GM23338 (cell line): ENCODE measurements around the gene FHIT. TPM values are rescaled to one million over a fixed set of nuclear protein-coding genes. Genes with fewer than 3 reads are reported as not detected.

Experiments
- ATAC-seq: fragments of 200-7000 bp; cut with Tn5 transposase; 3 replicates; pipeline ENCODE4 v1.9.1; 2020
- DNase-seq: peaks from one replicate; pipeline ENCODE4 v3.0.0-alpha.2; 2015; ENCODE audit warnings: low spot score
- H2AFZ ChIP-seq: fragments of 200-600 bp; sonication (generic); 2 replicates; pipeline ENCODE4 v1.8.0; 2016; ENCODE audit warnings: antibody characterized with exemption, mild to moderate bottlenecking, moderate library complexity
- H3F3A ChIP-seq: fragments of 200-600 bp; sonication (generic); replicated peaks from 2 replicates; pipeline ENCODE4 v1.8.0; 2017; ENCODE audit warnings: antibody characterized with exemption, mixed run types, low read depth
- H3K27ac ChIP-seq: fragments of 200-600 bp; sonication (generic); 2 replicates; pipeline ENCODE4 v1.6.1; 2016; ENCODE audit warnings: low read depth
- H3K27me3 ChIP-seq: fragments of 200-600 bp; sonication (generic); 2 replicates; pipeline ENCODE4 v1.8.0; 2016; ENCODE audit warnings: mild to moderate bottlenecking, mixed run types, moderate library complexity; ENCODE audit not compliant: insufficient read depth
- H3K36me3 ChIP-seq: fragments of 200-600 bp; sonication (generic); 2 replicates; pipeline ENCODE4 v1.8.0; 2016; ENCODE audit warnings: mild to moderate bottlenecking; ENCODE audit not compliant: insufficient read depth
- H3K4me1 ChIP-seq: fragments of 200-600 bp; sonication (generic); 2 replicates; pipeline ENCODE4 v1.8.0; 2016; ENCODE audit warnings: mild to moderate bottlenecking, moderate library complexity; ENCODE audit not compliant: insufficient read depth
- H3K4me2 ChIP-seq: fragments of 200-600 bp; sonication (generic); 2 replicates; pipeline ENCODE4 v1.7.1; 2017; ENCODE audit warnings: mixed run types
- H3K4me3 ChIP-seq: fragments of 200-600 bp; sonication (generic); 2 replicates; pipeline ENCODE4 v1.6.1; 2016; ENCODE audit warnings: mixed run types
- H3K79me2 ChIP-seq: fragments of 200-600 bp; sonication (generic); replicated peaks from 2 replicates; pipeline ENCODE4 v1.8.0; 2017; ENCODE audit warnings: mild to moderate bottlenecking; ENCODE audit not compliant: insufficient read depth
- H3K9me2 ChIP-seq: fragments of 200-600 bp; sonication (generic); 2 replicates; pipeline ENCODE4 v1.8.0; 2017; ENCODE audit not compliant: insufficient read depth
- H4K20me1 ChIP-seq: fragments of 200-600 bp; sonication (generic); replicated peaks from 2 replicates; pipeline ENCODE4 v1.8.0; 2017; ENCODE audit warnings: mild to moderate bottlenecking; ENCODE audit not compliant: insufficient read depth
- H3K27ac Mint-ChIP-seq: 2 replicates; pipeline ENCODE4 v1.8.0; 2020; ENCODE audit warnings: inconsistent platforms, mild to moderate bottlenecking, moderate library complexity, mixed read lengths
- H3K27me3 Mint-ChIP-seq: 3 replicates; pipeline ENCODE4 v1.8.0; 2022; ENCODE audit warnings: low read depth, mild to moderate bottlenecking, moderate library complexity, mixed read lengths, inconsistent platforms; ENCODE audit not compliant: insufficient read depth, poor library complexity
- H3K36me3 Mint-ChIP-seq: 3 replicates; pipeline ENCODE4 v1.8.0; 2021; ENCODE audit warnings: low read depth, mild to moderate bottlenecking, inconsistent platforms, moderate library complexity, mixed read lengths
- H3K4me1 Mint-ChIP-seq: 3 replicates; pipeline ENCODE4 v1.8.0; 2020; ENCODE audit warnings: mild to moderate bottlenecking, inconsistent platforms, mixed read lengths
- H3K4me3 Mint-ChIP-seq: 3 replicates; pipeline ENCODE4 v1.8.0; 2021; ENCODE audit warnings: moderate library complexity, mild to moderate bottlenecking, inconsistent platforms, mixed read lengths
- H3K9me3 Mint-ChIP-seq: 3 replicates; pipeline ENCODE4 v1.8.0; 2020; ENCODE audit warnings: moderate library complexity, mild to moderate bottlenecking, inconsistent platforms, mixed read lengths
- CREB1 ChIP-seq: fragments of 250-450 bp; sonication (Bioruptor Pico); IDR thresholded peaks from 2 replicates; pipeline ENCODE4 v1.5.0; 2020; ENCODE audit warnings: low read depth, mild to moderate bottlenecking, moderate library complexity
- EZH2 ChIP-seq: fragments of 200-600 bp; sonication (generic); IDR thresholded peaks from one replicate; pipeline ENCODE4 v1.8.0; 2017; ENCODE audit warnings: antibody characterized with exemption, mild to moderate bottlenecking, low read depth; ENCODE audit not compliant: unreplicated experiment
- EZH2phosphoT487 ChIP-seq: fragments of 200-600 bp; sonication (generic); IDR thresholded peaks from one replicate; pipeline ENCODE4 v1.8.1; 2018; ENCODE audit warnings: antibody characterized with exemption; ENCODE audit not compliant: unreplicated experiment
- JUNB ChIP-seq: IDR thresholded peaks from one replicate; pipeline ENCODE4 v1.6.1; 2016; ENCODE audit warnings: antibody characterized with exemption; ENCODE audit not compliant: unreplicated experiment
- NANOG ChIP-seq: IDR thresholded peaks from 2 replicates; pipeline ENCODE4 v1.6.1; 2016; ENCODE audit warnings: antibody characterized with exemption, borderline replicate concordance
- POLR2AphosphoS5 ChIP-seq: IDR thresholded peaks from 2 replicates; pipeline ENCODE4 v1.6.1; 2016; ENCODE audit warnings: antibody characterized with exemption, low read depth
- STAT1 ChIP-seq: IDR thresholded peaks from one replicate; pipeline ENCODE4 v1.6.1; 2016; ENCODE audit warnings: antibody characterized with exemption; ENCODE audit not compliant: unreplicated experiment
- ZNF114 ChIP-seq: fragments of 250-450 bp; sonication (Bioruptor Pico); IDR thresholded peaks from 2 replicates; pipeline ENCODE4 v1.5.0; 2020; ENCODE audit warnings: mild to moderate bottlenecking, moderate library complexity
- ZNF331 ChIP-seq: fragments of 250-450 bp; sonication (Bioruptor Pico); IDR thresholded peaks from 2 replicates; pipeline ENCODE4 v1.5.0; 2020; ENCODE audit warnings: low read depth, mild to moderate bottlenecking, moderate library complexity
- polyA plus RNA-seq: library from polyadenylated mRNA; unstranded; fragments of >200 nt; fragmentation: Nextera tagmentation; extraction: Ambion mirVana; gene quantifications from 2 replicates; pipeline ENCODE4 v1.2.1, GENCODE V29; 2016
- total RNA-seq: library from RNA; depleted of rRNA; stranded (reverse); fragments of >200 nt; shearing (Covaris generic); gene quantifications from 2 replicates; pipeline ENCODE4 v1.2.3, GENCODE V29; 2014
- TF ChIP-seq, protein P1 (sequence below), 2 experiments: fragments of 200-600 bp in 1 of 2; sonication (generic) in 1 of 2; conservative IDR thresholded peaks; 2 replicates each; pipeline versions ENCODE4 v1.5.1 to v1.6.1; 2016 to 2017; ENCODE audit warnings: antibody characterized with exemption in 2 of 2, low read depth in 2 of 2, mild to moderate bottlenecking in 2 of 2, moderate library complexity in 1 of 2
- TF ChIP-seq, protein P2 (sequence below): IDR thresholded peaks from 2 replicates; pipeline ENCODE4 v1.6.1; 2016; ENCODE audit warnings: antibody characterized with exemption
- TF ChIP-seq, protein P3 (sequence below): IDR thresholded peaks from one replicate; pipeline ENCODE4 v1.6.1; 2018; ENCODE audit warnings: antibody characterized with exemption; ENCODE audit not compliant: unreplicated experiment
- TF ChIP-seq, protein P4 (sequence below): fragments of 250-450 bp; sonication (Bioruptor Pico); IDR thresholded peaks from 2 replicates; pipeline ENCODE4 v1.5.0; 2020; ENCODE audit warnings: mild to moderate bottlenecking, moderate library complexity

Gene FHIT
- total and polyA plus RNA-seq, 2 experiments from 2014 or later, result 3.0 to 8.3 TPM

DNA sequence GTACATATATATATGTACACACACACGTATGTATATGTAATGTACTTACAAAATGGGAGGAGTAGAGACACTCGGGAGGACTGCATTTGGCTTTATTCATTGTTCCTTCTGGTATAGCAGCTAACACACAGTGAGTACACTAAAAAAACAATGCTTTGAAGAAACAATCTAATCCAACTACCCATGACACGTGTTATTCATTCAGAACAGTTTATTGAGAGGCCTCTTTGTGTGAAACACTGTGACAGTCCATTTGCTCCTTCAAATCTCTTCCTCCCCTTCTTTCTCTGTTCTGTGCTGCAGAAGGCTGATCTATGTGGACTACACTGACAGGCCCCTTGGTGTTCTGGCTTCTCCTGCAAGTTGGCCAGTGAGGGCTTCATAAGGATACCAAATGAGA, 1125.6 kb downstream of the FHIT start:
- DNase-seq (no peak), ATAC-seq (no peak)
- Mint-ChIP-seq H3K4me1 (no peaks in the 10 kb centered on the region; the same call in 2 of the 3 replicates), H3K27ac (no peak overlapping the region), H3K4me3 (no peak overlapping the region), H3K36me3 (no peaks in the 10 kb centered on the region), H3K27me3 (peaks cover 1% of the 10 kb centered on the region), H3K9me3 (no peaks in the 10 kb centered on the region)
- Histone ChIP-seq H2AFZ (no peak overlapping the region), H4K20me1 (no peaks in the 10 kb centered on the region), H3F3A (no peaks in the 10 kb centered on the region), H3K27ac (no peak overlapping the region), H3K27me3 (no peaks in the 10 kb centered on the region), H3K9me2 (no peaks in the 10 kb centered on the region), H3K79me2 (no peaks in the 10 kb centered on the region), H3K4me1 (no peaks in the 10 kb centered on the region), H3K4me3 (no peak overlapping the region), H3K36me3 (no peaks in the 10 kb centered on the region), H3K4me2 (no peak overlapping the region)
- TF ChIP-seq, protein P1, sequence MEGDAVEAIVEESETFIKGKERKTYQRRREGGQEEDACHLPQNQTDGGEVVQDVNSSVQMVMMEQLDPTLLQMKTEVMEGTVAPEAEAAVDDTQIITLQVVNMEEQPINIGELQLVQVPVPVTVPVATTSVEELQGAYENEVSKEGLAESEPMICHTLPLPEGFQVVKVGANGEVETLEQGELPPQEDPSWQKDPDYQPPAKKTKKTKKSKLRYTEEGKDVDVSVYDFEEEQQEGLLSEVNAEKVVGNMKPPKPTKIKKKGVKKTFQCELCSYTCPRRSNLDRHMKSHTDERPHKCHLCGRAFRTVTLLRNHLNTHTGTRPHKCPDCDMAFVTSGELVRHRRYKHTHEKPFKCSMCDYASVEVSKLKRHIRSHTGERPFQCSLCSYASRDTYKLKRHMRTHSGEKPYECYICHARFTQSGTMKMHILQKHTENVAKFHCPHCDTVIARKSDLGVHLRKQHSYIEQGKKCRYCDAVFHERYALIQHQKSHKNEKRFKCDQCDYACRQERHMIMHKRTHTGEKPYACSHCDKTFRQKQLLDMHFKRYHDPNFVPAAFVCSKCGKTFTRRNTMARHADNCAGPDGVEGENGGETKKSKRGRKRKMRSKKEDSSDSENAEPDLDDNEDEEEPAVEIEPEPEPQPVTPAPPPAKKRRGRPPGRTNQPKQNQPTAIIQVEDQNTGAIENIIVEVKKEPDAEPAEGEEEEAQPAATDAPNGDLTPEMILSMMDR (conservative IDR thresholded peaks at IDR 0.05; ENCODE audit: low read depth in 2 of 2), result no peak
- TF ChIP-seq NANOG (no peak), EZH2 (no peak), ZNF331 (CRISPR knock-in tag) (no peak), POLR2AphosphoS5 (no peak), JUNB (no peak), STAT1 (no peak), EZH2phosphoT487 (no peak), CREB1 (CRISPR knock-in tag) (no peak), ZNF114 (CRISPR knock-in tag) (no peak)
- TF ChIP-seq, protein P2, sequence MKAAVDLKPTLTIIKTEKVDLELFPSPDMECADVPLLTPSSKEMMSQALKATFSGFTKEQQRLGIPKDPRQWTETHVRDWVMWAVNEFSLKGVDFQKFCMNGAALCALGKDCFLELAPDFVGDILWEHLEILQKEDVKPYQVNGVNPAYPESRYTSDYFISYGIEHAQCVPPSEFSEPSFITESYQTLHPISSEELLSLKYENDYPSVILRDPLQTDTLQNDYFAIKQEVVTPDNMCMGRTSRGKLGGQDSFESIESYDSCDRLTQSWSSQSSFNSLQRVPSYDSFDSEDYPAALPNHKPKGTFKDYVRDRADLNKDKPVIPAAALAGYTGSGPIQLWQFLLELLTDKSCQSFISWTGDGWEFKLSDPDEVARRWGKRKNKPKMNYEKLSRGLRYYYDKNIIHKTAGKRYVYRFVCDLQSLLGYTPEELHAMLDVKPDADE, result no peak
- TF ChIP-seq, protein P3, sequence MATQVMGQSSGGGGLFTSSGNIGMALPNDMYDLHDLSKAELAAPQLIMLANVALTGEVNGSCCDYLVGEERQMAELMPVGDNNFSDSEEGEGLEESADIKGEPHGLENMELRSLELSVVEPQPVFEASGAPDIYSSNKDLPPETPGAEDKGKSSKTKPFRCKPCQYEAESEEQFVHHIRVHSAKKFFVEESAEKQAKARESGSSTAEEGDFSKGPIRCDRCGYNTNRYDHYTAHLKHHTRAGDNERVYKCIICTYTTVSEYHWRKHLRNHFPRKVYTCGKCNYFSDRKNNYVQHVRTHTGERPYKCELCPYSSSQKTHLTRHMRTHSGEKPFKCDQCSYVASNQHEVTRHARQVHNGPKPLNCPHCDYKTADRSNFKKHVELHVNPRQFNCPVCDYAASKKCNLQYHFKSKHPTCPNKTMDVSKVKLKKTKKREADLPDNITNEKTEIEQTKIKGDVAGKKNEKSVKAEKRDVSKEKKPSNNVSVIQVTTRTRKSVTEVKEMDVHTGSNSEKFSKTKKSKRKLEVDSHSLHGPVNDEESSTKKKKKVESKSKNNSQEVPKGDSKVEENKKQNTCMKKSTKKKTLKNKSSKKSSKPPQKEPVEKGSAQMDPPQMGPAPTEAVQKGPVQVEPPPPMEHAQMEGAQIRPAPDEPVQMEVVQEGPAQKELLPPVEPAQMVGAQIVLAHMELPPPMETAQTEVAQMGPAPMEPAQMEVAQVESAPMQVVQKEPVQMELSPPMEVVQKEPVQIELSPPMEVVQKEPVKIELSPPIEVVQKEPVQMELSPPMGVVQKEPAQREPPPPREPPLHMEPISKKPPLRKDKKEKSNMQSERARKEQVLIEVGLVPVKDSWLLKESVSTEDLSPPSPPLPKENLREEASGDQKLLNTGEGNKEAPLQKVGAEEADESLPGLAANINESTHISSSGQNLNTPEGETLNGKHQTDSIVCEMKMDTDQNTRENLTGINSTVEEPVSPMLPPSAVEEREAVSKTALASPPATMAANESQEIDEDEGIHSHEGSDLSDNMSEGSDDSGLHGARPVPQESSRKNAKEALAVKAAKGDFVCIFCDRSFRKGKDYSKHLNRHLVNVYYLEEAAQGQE, result no peak
- TF ChIP-seq, protein P4, sequence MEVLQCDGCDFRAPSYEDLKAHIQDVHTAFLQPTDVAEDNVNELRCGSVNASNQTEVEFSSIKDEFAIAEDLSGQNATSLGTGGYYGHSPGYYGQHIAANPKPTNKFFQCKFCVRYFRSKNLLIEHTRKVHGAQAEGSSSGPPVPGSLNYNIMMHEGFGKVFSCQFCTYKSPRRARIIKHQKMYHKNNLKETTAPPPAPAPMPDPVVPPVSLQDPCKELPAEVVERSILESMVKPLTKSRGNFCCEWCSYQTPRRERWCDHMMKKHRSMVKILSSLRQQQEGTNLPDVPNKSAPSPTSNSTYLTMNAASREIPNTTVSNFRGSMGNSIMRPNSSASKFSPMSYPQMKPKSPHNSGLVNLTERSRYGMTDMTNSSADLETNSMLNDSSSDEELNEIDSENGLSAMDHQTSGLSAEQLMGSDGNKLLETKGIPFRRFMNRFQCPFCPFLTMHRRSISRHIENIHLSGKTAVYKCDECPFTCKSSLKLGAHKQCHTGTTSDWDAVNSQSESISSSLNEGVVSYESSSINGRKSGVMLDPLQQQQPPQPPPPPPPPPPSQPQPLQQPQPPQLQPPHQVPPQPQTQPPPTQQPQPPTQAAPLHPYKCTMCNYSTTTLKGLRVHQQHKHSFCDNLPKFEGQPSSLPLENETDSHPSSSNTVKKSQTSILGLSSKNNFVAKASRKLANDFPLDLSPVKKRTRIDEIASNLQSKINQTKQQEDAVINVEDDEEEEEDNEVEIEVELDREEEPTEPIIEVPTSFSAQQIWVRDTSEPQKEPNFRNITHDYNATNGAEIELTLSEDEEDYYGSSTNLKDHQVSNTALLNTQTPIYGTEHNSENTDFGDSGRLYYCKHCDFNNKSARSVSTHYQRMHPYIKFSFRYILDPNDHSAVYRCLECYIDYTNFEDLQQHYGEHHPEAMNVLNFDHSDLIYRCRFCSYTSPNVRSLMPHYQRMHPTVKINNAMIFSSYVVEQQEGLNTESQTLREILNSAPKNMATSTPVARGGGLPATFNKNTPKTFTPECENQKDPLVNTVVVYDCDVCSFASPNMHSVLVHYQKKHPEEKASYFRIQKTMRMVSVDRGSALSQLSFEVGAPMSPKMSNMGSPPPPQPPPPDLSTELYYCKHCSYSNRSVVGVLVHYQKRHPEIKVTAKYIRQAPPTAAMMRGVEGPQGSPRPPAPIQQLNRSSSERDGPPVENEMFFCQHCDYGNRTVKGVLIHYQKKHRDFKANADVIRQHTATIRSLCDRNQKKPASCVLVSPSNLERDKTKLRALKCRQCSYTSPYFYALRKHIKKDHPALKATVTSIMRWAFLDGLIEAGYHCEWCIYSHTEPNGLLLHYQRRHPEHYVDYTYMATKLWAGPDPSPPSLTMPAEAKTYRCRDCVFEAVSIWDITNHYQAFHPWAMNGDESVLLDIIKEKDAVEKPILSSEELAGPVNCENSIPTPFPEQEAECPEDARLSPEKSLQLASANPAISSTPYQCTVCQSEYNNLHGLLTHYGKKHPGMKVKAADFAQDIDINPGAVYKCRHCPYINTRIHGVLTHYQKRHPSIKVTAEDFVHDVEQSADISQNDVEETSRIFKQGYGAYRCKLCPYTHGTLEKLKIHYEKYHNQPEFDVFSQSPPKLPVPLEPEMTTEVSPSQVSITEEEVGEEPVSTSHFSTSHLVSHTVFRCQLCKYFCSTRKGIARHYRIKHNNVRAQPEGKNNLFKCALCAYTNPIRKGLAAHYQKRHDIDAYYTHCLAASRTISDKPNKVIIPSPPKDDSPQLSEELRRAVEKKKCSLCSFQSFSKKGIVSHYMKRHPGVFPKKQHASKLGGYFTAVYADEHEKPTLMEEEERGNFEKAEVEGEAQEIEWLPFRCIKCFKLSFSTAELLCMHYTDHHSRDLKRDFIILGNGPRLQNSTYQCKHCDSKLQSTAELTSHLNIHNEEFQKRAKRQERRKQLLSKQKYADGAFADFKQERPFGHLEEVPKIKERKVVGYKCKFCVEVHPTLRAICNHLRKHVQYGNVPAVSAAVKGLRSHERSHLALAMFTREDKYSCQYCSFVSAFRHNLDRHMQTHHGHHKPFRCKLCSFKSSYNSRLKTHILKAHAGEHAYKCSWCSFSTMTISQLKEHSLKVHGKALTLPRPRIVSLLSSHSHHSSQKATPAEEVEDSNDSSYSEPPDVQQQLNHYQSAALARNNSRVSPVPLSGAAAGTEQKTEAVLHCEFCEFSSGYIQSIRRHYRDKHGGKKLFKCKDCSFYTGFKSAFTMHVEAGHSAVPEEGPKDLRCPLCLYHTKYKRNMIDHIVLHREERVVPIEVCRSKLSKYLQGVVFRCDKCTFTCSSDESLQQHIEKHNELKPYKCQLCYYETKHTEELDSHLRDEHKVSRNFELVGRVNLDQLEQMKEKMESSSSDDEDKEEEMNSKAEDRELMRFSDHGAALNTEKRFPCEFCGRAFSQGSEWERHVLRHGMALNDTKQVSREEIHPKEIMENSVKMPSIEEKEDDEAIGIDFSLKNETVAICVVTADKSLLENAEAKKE, result no peak
